Kidney epithelial cell (primary cell): Measurements from ENCODE around the gene TMEM92. TPM values are rescaled to one million over a fixed set of nuclear protein-coding genes. Genes with fewer than 3 reads are reported as not detected.
A peak's percentile ranks its signal among the peaks of the same experiment; 100 is the strongest.

ENCODE experiments used
- DNase-seq: peaks from one replicate; pipeline ENCODE4 v3.0.0-alpha.2; 2010; ENCODE audit warnings: low read depth
- H3K27me3 ChIP-seq: 2 replicates; pipeline ENCODE4 v1.6.0; 2011; ENCODE audit warnings: low read length; ENCODE audit not compliant: control insufficient read depth, insufficient read depth
- H3K36me3 ChIP-seq: 2 replicates; pipeline ENCODE4 v1.5.1; 2011; ENCODE audit warnings: low read length; ENCODE audit not compliant: control insufficient read depth, insufficient read depth
- H3K4me3 ChIP-seq: 2 replicates; pipeline ENCODE4 v1.5.1; 2011; ENCODE audit warnings: low read depth, mild to moderate bottlenecking, control low read depth, low read length
- total RNA-seq: library from RNA; depleted of rRNA; stranded (reverse); fragments of >200 nt; gene quantifications from 2 replicates; pipeline ENCODE4 v1.2.3, GENCODE V29; 2015
- TF ChIP-seq, protein P1 (sequence below): IDR thresholded peaks from 2 replicates; pipeline ENCODE4 v1.5.1; 2011; ENCODE audit warnings: mild to moderate bottlenecking, moderate library complexity, low read length, control low read depth, inconsistent platforms; ENCODE audit not compliant: insufficient read depth, poor library complexity, severe bottlenecking

TMEM92 gene
- 1.5 and 1.7 TPM in 2 replicates for total RNA-seq

DNA sequence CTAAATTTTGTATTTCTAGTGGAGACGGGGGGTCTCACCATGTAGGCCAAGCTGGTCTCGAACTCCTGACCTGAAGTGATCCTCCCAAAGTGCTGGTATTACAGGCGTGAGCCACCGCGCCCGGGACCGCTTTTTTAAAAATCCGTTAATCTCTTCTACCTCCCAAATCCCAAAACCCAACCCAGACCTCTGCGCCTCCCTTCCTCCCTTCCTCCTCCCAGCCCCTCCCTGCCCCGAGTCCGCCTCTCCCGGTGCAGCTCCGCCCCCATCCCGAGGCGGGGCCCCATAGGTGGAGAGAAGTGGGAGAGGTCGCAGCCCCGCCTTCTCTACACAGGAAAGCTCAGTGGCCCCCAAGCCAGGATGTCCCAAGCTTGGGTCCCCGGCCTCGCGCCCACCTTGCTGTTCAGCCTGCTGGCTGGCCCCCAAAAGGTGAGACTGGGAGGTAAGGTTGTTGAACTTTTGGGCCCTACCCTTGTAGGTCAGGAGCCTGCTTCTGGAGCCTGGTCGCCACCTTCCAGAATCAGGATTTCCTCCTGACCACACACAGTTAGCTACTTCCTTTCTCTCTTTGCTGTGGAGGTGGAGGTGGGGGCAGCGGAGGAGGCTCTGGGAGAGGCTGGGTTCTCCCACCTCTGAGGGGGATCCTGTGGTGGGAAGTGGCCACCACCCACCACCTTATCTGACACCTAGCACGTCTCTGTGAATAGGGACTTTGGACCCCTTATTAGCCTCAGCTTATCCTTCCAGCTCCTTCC lies at the start of gene TMEM92:
Gene TMEM92 (plus strand): TSS at position 325 of the 755 bp plus-strand sequence. CDS start 36 bp downstream, at position 361.
- no peak for DNase-seq

DNA sequence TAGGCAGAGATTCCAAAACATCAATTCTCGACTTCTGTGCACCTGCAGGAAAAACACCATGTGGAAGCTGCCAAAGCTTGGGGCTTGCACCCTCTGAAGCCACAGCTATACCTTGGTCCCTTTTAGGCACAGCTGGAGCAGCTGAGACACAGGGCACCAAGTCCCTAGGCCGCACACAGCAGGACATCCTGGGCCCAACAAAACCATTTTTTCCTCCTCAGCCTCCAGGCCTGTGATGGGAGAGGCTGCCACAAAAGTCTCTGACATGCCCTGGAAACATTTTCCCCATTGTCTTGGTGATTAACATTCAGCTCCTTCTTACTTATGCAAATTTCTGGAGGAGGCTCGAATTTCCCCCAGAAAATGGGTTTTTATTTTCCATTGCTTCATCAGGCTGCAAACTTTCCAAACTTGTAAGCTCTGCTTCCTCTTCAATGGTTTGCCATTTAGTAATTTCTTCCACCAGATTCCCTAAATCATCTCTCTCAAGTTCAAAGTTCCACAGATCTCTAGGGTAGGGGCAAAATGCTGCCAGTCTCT lies 48.5 kb upstream of the TMEM92 start:
- H3K27me3 ChIP-seq = no peaks in the 10 kb centered on the region
- H3K4me3 ChIP-seq = no peak overlapping the region
- no peak for DNase-seq
- no peaks in the 10 kb centered on the region for H3K36me3 ChIP-seq
- TF ChIP-seq, protein P1, sequence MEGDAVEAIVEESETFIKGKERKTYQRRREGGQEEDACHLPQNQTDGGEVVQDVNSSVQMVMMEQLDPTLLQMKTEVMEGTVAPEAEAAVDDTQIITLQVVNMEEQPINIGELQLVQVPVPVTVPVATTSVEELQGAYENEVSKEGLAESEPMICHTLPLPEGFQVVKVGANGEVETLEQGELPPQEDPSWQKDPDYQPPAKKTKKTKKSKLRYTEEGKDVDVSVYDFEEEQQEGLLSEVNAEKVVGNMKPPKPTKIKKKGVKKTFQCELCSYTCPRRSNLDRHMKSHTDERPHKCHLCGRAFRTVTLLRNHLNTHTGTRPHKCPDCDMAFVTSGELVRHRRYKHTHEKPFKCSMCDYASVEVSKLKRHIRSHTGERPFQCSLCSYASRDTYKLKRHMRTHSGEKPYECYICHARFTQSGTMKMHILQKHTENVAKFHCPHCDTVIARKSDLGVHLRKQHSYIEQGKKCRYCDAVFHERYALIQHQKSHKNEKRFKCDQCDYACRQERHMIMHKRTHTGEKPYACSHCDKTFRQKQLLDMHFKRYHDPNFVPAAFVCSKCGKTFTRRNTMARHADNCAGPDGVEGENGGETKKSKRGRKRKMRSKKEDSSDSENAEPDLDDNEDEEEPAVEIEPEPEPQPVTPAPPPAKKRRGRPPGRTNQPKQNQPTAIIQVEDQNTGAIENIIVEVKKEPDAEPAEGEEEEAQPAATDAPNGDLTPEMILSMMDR = no peak

More for the DNA sequence above, at the start of gene TMEM92:
- peak within 1 kb of the TSS; percentile 48 for H3K4me3 ChIP-seq
- H3K27me3 ChIP-seq = no peaks in the 10 kb centered on the region
- no peaks in the 10 kb centered on the region for H3K36me3 ChIP-seq
- TF ChIP-seq, protein P1 = no peak

DNA sequence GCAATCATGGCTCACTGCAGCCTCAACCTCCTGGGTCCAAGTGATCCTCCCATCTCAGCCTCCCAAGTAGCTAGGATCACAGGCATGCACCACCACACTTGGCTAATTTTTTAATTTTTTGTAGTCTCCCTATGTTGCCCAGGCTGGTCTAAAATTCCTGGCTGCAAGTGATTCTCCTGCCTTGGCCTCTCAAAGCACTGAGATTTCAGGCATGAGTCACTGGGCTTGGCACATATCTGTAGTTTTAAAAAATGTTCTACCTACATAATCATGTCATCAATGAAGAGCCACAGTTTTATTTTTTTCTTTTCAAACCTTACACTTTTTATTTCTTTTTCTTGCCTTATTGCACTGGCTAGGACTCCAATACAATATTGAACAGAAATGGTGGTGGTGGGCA lies 39.7 kb upstream of the TMEM92 start:
- Histone ChIP-seq H3K4me3 (no peak overlapping the region), H3K27me3 (no peaks in the 10 kb centered on the region), H3K36me3 (no peaks in the 10 kb centered on the region)
- DNase-seq = no peak
- TF ChIP-seq, protein P1 = no peak

DNA sequence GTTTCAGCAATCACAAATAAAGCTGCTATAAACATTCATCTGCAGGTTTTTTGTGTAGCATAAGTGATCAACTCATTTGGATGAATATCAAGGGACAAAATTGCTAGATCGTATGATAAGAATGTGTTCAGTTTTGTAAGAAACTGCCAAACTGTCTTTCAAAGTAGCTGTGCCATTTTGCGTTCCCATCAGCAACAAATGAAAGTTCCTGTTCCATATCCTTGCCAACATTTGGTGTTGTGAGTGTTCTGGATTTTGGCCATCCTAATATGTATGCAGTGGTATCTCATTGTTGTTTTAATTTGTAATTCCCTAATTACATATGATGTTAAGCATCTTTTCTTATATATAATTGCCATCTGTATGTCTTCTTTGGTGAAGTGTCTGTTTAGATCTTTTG lies 36.4 kb upstream of the TMEM92 start:
- no peak overlapping the region for H3K4me3 ChIP-seq
- TF ChIP-seq, protein P1 = no peak
- H3K36me3 ChIP-seq = no peaks in the 10 kb centered on the region

DNA sequence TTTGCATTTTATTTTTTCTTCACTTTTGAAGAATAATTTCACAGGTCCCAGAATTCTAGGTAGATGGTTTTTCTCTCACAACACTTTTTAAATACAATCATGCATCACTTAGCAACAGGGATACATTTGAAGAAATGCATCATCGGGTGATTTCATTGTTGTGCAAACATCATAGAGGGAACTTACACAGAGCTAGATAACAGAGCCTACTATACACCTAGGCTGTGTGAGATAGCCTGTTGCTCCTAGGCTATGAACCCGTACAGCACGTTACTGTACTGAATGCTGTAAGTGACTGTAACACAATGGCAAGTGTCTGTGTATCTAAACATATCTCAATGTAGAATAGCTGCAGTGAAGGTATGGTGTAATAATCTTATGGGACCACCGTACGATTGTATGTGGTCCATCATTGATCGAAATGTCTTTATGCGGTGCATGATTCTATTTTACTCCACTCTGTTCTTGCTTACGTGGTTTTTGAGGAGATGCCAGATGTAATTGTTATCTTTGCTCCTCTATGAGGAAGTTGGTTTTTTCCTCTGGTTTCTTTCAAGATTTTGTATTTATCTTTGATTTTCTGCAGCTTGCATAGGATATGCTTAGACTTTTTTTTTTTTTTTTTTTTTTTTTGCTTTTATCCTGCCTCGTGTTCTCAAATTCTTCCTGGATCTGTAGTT lies 35.5 kb upstream of the TMEM92 start:
- no peaks in the 10 kb centered on the region for H3K27me3 ChIP-seq
- H3K4me3 ChIP-seq = no peak overlapping the region
- DNase-seq = no peak
- no peaks in the 10 kb centered on the region for H3K36me3 ChIP-seq
- TF ChIP-seq, protein P1 = no peak

More for the DNA sequence above, 36.4 kb upstream of the TMEM92 start:
- no peaks in the 10 kb centered on the region for H3K27me3 ChIP-seq
- DNase-seq = no peak
